A549 (cell line): ENCODE measurements around the gene PLEKHA6. TPM values are rescaled to one million over a fixed set of nuclear protein-coding genes. Genes with fewer than 3 reads are reported as not detected.

Experiments
- ATAC-seq, 2 experiments: fragments of 200-7000 bp in 1 of 2; fragments of >200 bp in 1 of 2; cut with Nextera tagmentation in 1 of 2; cut with Tn5 transposase in 1 of 2; 3 replicates each; pipeline versions ENCODE4 v1.8.0 to v1.9.1; 2018 to 2020; ENCODE audit warnings: mild to moderate bottlenecking in 1 of 2, moderate library complexity in 1 of 2
- CTCF ChIA-PET: fragments of 300-600 bp; sonication (Branson Sonifier 250); formaldehyde crosslinking; extraction: SDS; loops from one replicate; lab custom pipeline; 2021; ENCODE audit warnings: antibody characterized with exemption, inconsistent platforms; lab: Yijun Ruan, JAX
- POLR2A ChIA-PET: fragments of 350-600 bp; formaldehyde crosslinking; extraction: SDS; loops from one replicate; lab custom pipeline; 2021; ENCODE audit warnings: antibody characterized with exemption, inconsistent platforms; lab: Yijun Ruan, JAX
- DNase-seq, 2 experiments: peaks; one replicate each; pipeline versions ENCODE4 v3.0.0 to v3.0.0-alpha.2; 2011 to 2016; ENCODE audit warnings: low read depth in 1 of 2, low spot score in 1 of 2
- FAIRE-seq: peaks from 2 replicates; lab custom pipeline; 2011; peaks lifted over from hg19 to GRCh38; lab: Jason Lieb, UNC
- H3K27ac ChIP-seq, 2 experiments: fragments of >200 bp; sonication (Bioruptor Twin); formaldehyde crosslinking; 3 replicates each; pipeline ENCODE4 v1.5.1; 2016 to 2017
- H3K4me1 ChIP-seq: fragments of >200 bp; sonication (Bioruptor Twin); formaldehyde crosslinking; 3 replicates; pipeline ENCODE4 v1.6.1; 2016
- H3K4me2 ChIP-seq: fragments of >200 bp; sonication (Bioruptor Twin); formaldehyde crosslinking; 3 replicates; pipeline ENCODE4 v1.6.1; 2016
- H3K4me3 ChIP-seq: fragments of >200 bp; sonication (Bioruptor Twin); formaldehyde crosslinking; 3 replicates; pipeline ENCODE4 v1.5.1; 2016
- H3K9me3 ChIP-seq: fragments of >200 bp; sonication (Bioruptor Twin); formaldehyde crosslinking; 3 replicates; pipeline ENCODE4 v1.6.1; 2016
- BHLHE40 ChIP-seq: IDR thresholded peaks from 2 replicates; pipeline ENCODE4 v1.6.1; 2012; ENCODE audit warnings: low read depth, low read length, inconsistent platforms
- CHD2 ChIP-seq: fragments of 150-350 bp; IDR thresholded peaks from 2 replicates; pipeline ENCODE4 v1.6.1; 2014; ENCODE audit warnings: low read length; ENCODE audit not compliant: partially characterized antibody
- CHD4 ChIP-seq: fragments of 200-600 bp; sonication (generic); IDR thresholded peaks from 2 replicates; pipeline ENCODE4 v1.6.1; 2016; ENCODE audit warnings: antibody characterized with exemption, mild to moderate bottlenecking, borderline replicate concordance
- EHMT2 ChIP-seq: fragments of 200-600 bp; sonication (generic); IDR thresholded peaks from 2 replicates; pipeline ENCODE4 v1.6.1; 2016; ENCODE audit warnings: antibody characterized with exemption, low read depth, mild to moderate bottlenecking, moderate library complexity
- ESRRA ChIP-seq: fragments of 150-350 bp; IDR thresholded peaks from 2 replicates; pipeline ENCODE4 v1.6.1; 2014; ENCODE audit warnings: mild to moderate bottlenecking, low read length, borderline replicate concordance
- HEYL ChIP-seq: fragments of 250-450 bp; sonication (Bioruptor Pico); IDR thresholded peaks from 2 replicates; pipeline ENCODE4 v1.8.0; 2021; ENCODE audit warnings: mild to moderate bottlenecking, moderate library complexity
- HOXB5 ChIP-seq: fragments of 250-450 bp; sonication (Bioruptor Pico); IDR thresholded peaks from 2 replicates; pipeline ENCODE4 v1.5.0; 2020; ENCODE audit warnings: mild to moderate bottlenecking, moderate library complexity
- KDM1A ChIP-seq: fragments of 200-600 bp; sonication (generic); IDR thresholded peaks from 2 replicates; pipeline ENCODE4 v1.6.1; 2016; ENCODE audit warnings: low read depth, mild to moderate bottlenecking
- KDM5A ChIP-seq: fragments of 200-600 bp; sonication (generic); IDR thresholded peaks from 2 replicates; pipeline ENCODE4 v1.6.1; 2016; ENCODE audit warnings: antibody characterized with exemption, mild to moderate bottlenecking
- MAFK ChIP-seq: fragments of 450-650 bp; IDR thresholded peaks from 2 replicates; pipeline ENCODE4 v1.6.1; 2014; ENCODE audit not compliant: partially characterized antibody
- NR3C1 ChIP-seq: fragments of >200 bp; sonication (Bioruptor Twin); formaldehyde crosslinking; IDR thresholded peaks from 3 replicates; pipeline ENCODE4 v1.6.1; 2017
- PHF8 ChIP-seq: fragments of 200-600 bp; sonication (generic); IDR thresholded peaks from 2 replicates; pipeline ENCODE4 v1.6.1; 2016; ENCODE audit warnings: low read depth, mild to moderate bottlenecking, antibody characterized with exemption, moderate library complexity, borderline replicate concordance
- RCOR1 ChIP-seq: fragments of 150-350 bp; IDR thresholded peaks from 2 replicates; pipeline ENCODE4 v1.6.1; 2014; ENCODE audit warnings: antibody characterized with exemption, low read length, low read depth
- RFX5 ChIP-seq: fragments of 450-650 bp; IDR thresholded peaks from 2 replicates; pipeline ENCODE4 v1.7.1; 2014; ENCODE audit warnings: antibody characterized with exemption, mild to moderate bottlenecking, moderate library complexity
- SREBF2 ChIP-seq: fragments of 450-650 bp; IDR thresholded peaks from 2 replicates; pipeline ENCODE4 v1.6.1; 2014; ENCODE audit warnings: mild to moderate bottlenecking, moderate library complexity
- ZFP36 ChIP-seq: fragments of 450-650 bp; IDR thresholded peaks from 2 replicates; pipeline ENCODE4 v1.6.1; 2014; ENCODE audit warnings: borderline replicate concordance; ENCODE audit not compliant: partially characterized antibody
- ZNF302 ChIP-seq: fragments of 250-450 bp; sonication (Bioruptor Pico); IDR thresholded peaks from 2 replicates; pipeline ENCODE4 v1.9.0; 2021; ENCODE audit warnings: inconsistent platforms, mild to moderate bottlenecking, moderate library complexity
- ZSCAN20 ChIP-seq: fragments of 250-450 bp; sonication (Bioruptor Pico); IDR thresholded peaks from 2 replicates; pipeline ENCODE4 v1.8.0; 2022; ENCODE audit warnings: mild to moderate bottlenecking, moderate library complexity
- WGBS: methylation state at CpG from one replicate; pipeline ENCODE4 v1.1.6; 2017; ENCODE audit errors: missing lambda C conversion rate; 5-methylcytosine and 5-hydroxymethylcytosine counted together
- polyA plus RNA-seq, 4 experiments: library from polyadenylated mRNA; depleted of rRNA in 3 of 4; stranded (reverse); fragments of >200 nt; fragmentation: RNase III in 1 of 4; extraction: RNeasy Plus Mini Kit Qiagen cat#74134 plus additional on column Dnase treatment in 1 of 4; gene quantifications; 2 replicates in 3 of 4; 3 replicates in 1 of 4; pipeline ENCODE4 v1.2.3, GENCODE V29; 2011 to 2017
- TF ChIP-seq, protein P1 (sequence below): fragments of >200 bp; sonication (Bioruptor Twin); formaldehyde crosslinking; IDR thresholded peaks from 3 replicates; pipeline ENCODE4 v1.5.1; 2016
- TF ChIP-seq, protein P2 (sequence below): fragments of >200 bp; sonication (Bioruptor Twin); formaldehyde crosslinking; IDR thresholded peaks from 3 replicates; pipeline ENCODE4 v1.6.1; 2016
- TF ChIP-seq, protein P3 (sequence below): IDR thresholded peaks from 2 replicates; pipeline ENCODE4 v1.6.1; 2012

The PLEKHA6 gene
- polyA plus RNA-seq, 2 of the 4 experiments (the other 2 are of a cell fraction), result 13.0 to 26.2 TPM

DNA sequence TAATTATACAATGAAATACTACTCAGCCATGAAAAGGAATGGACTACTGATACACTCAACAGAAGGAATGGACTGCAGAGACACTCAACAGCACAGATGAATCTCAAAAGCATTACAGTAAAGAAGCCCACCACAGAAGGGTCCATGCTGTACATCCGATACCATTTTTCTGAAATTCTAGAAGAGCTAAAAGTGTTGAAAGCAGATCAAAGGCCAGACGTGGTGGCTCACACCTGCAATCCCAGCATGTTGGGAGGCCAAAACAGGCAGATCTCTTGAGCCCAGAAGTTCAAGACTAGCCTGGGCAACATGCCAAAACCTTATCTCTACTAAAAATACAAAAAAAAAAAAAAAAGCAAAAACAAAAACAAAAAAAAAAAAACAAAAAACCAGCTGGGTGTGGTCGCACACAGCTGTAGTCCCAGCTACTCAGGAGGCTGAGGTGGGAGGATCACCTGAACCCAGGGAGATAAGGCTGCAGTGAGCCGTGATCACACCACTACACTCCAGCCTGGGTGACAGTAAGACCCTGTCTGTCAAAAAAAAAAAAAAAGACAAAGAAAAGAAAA lies 36.4 kb upstream of the PLEKHA6 start:
- POLR2A ChIA-PET, result interaction anchor here (0.6 to 0.7 kb wide), 2 partner anchors 20 to 244 kb away, joined by 3 read pairs; no protein-coding TSS in a partner anchor
- no peak for FAIRE-seq

DNA sequence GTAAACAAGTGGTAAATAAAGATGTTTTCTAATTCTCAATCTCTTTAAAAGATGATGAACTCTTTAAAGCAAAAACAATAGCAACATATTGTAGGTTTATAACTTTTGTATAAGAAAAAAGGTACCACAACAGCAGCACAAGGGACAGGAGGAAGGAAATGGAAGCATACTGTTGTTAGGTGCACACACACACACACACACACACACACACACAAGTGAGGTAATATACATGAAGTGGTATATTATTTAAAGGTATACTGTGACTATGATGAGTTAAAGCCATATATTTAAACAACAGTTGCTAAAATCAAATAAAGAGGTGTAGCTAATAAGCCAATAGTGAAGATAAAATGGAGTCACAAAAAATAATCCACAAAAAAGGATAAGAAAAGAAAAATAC lies 31.9 kb upstream of the PLEKHA6 start:
- Histone ChIP-seq H3K9me3 (no peaks in the 10 kb centered on the region), H3K4me2 (no peak overlapping the region), H3K27ac (no peak overlapping the region), H3K4me3 (no peak overlapping the region), H3K4me1 (no peaks in the 10 kb centered on the region)
- no peak for ATAC-seq
- FAIRE-seq, result no peak
- DNase-seq, result no peak
- TF ChIP-seq KDM5A, result no peak
- TF ChIP-seq EHMT2, result no peak
- TF ChIP-seq BHLHE40, result no peak
- TF ChIP-seq MAFK, result no peak
- TF ChIP-seq ESRRA, result no peak
- no peak for TF ChIP-seq SREBF2
- TF ChIP-seq RFX5, result no peak
- TF ChIP-seq PHF8, result no peak
- TF ChIP-seq CHD2, result no peak
- no peak for TF ChIP-seq NR3C1
- TF ChIP-seq RCOR1, result no peak
- no peak for TF ChIP-seq HOXB5 (CRISPR knock-in tag)
- no peak for TF ChIP-seq ZNF302 (CRISPR knock-in tag)
- TF ChIP-seq ZFP36, result no peak
- TF ChIP-seq CHD4, result no peak
- no peak for TF ChIP-seq HEYL (CRISPR knock-in tag)
- TF ChIP-seq, protein P1, sequence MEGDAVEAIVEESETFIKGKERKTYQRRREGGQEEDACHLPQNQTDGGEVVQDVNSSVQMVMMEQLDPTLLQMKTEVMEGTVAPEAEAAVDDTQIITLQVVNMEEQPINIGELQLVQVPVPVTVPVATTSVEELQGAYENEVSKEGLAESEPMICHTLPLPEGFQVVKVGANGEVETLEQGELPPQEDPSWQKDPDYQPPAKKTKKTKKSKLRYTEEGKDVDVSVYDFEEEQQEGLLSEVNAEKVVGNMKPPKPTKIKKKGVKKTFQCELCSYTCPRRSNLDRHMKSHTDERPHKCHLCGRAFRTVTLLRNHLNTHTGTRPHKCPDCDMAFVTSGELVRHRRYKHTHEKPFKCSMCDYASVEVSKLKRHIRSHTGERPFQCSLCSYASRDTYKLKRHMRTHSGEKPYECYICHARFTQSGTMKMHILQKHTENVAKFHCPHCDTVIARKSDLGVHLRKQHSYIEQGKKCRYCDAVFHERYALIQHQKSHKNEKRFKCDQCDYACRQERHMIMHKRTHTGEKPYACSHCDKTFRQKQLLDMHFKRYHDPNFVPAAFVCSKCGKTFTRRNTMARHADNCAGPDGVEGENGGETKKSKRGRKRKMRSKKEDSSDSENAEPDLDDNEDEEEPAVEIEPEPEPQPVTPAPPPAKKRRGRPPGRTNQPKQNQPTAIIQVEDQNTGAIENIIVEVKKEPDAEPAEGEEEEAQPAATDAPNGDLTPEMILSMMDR, result no peak
- TF ChIP-seq, protein P2, sequence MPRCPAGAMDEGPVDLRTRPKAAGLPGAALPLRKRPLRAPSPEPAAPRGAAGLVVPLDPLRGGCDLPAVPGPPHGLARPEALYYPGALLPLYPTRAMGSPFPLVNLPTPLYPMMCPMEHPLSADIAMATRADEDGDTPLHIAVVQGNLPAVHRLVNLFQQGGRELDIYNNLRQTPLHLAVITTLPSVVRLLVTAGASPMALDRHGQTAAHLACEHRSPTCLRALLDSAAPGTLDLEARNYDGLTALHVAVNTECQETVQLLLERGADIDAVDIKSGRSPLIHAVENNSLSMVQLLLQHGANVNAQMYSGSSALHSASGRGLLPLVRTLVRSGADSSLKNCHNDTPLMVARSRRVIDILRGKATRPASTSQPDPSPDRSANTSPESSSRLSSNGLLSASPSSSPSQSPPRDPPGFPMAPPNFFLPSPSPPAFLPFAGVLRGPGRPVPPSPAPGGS, result no peak
- TF ChIP-seq, protein P3, sequence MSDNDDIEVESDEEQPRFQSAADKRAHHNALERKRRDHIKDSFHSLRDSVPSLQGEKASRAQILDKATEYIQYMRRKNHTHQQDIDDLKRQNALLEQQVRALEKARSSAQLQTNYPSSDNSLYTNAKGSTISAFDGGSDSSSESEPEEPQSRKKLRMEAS, result no peak
- ChIA-PET CTCF (interaction anchor here (0.6 to 1.5 kb wide), 4 partner anchors 9 to 521 kb away, joined by 3 to 4 read pairs (median 3); no protein-coding TSS in a partner anchor), POLR2A (no interaction called here)

More for the DNA sequence above, 36.4 kb upstream of the PLEKHA6 start:
- 92% methylated on average over 4 of the region's 4 CpGs for WGBS
- Histone ChIP-seq H3K4me3 (no peak overlapping the region), H3K9me3 (no peaks in the 10 kb centered on the region), H3K27ac (no peak overlapping the region), H3K4me2 (no peak overlapping the region), H3K4me1 (peaks cover 4% of the 10 kb centered on the region; the same call in 2 of the 3 replicates)
- DNase-seq, result no peak
- TF ChIP-seq ZSCAN20 (CRISPR knock-in tag), result no peak
- TF ChIP-seq KDM1A, result peak; percentile 49; the same call in 1 of the 2 replicates
- CTCF ChIA-PET, result interaction anchor here (0.9 to 5.4 kb wide), 8 partner anchors 9 to 233 kb away, joined by 3 to 83 read pairs (median 6); partner anchors contain the start of gene REN
- ATAC-seq, result no peak
